ENCODE data around the gene POLR1E.

The POLR1E gene

DNA sequence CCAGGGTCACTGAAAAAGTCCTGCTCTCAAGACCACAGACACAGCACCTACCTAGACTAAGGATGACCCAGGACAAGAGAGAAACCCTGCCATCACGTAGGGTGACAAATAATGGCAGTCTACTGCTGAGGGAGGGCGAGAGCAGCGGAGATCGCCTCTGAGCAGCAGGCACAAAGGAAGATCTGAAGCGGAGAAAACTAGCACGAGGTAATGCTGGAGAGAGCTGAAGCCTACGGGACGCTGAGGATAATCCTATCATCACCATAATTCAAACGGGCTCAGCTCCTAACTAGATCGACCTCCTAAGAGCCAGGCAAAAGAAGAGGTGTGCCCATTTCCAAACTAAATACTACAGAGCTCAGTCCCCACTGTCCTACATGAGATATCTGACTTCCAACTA, 49.2 kb downstream of the POLR1E start:
- H4K20me1 ChIP-seq (ENCODE audit: insufficient read depth, low read length), result no peaks in the 10 kb centered on the region
- no peak overlapping the region for H3K4me3 ChIP-seq (ENCODE audit: low read length)
- TF ChIP-seq EZH2phosphoT487 (IDR thresholded peaks at IDR 0.05; ENCODE audit: low read depth), result no peak
- TF ChIP-seq, protein P1, sequence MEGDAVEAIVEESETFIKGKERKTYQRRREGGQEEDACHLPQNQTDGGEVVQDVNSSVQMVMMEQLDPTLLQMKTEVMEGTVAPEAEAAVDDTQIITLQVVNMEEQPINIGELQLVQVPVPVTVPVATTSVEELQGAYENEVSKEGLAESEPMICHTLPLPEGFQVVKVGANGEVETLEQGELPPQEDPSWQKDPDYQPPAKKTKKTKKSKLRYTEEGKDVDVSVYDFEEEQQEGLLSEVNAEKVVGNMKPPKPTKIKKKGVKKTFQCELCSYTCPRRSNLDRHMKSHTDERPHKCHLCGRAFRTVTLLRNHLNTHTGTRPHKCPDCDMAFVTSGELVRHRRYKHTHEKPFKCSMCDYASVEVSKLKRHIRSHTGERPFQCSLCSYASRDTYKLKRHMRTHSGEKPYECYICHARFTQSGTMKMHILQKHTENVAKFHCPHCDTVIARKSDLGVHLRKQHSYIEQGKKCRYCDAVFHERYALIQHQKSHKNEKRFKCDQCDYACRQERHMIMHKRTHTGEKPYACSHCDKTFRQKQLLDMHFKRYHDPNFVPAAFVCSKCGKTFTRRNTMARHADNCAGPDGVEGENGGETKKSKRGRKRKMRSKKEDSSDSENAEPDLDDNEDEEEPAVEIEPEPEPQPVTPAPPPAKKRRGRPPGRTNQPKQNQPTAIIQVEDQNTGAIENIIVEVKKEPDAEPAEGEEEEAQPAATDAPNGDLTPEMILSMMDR (IDR thresholded peaks at IDR 0.05; ENCODE audit: low read depth, low read length), result no peak
- H3K4me2 ChIP-seq (ENCODE audit: low read length), result no peak overlapping the region
- no peak overlapping the region for H2AFZ ChIP-seq (ENCODE audit: low read depth, low read length)
- H3K4me1 ChIP-seq (ENCODE audit: low read length), result peaks cover 15% of the 10 kb centered on the region
- peaks cover 15% of the 10 kb centered on the region for H3K36me3 ChIP-seq (replicated peaks; ENCODE audit: low read depth, low read length)
- no peaks in the 10 kb centered on the region for H3K79me2 ChIP-seq (ENCODE audit: low read length)
- no peaks in the 10 kb centered on the region for H3K27me3 ChIP-seq (ENCODE audit: low read depth, low read length)
- H3K27ac ChIP-seq (ENCODE audit: low read length), result no peak overlapping the region
- no peak overlapping the region for H3K9ac ChIP-seq (ENCODE audit: low read length)
- H3K9me3 ChIP-seq (ENCODE audit: insufficient read depth, low read length), result no peaks in the 10 kb centered on the region

DNA sequence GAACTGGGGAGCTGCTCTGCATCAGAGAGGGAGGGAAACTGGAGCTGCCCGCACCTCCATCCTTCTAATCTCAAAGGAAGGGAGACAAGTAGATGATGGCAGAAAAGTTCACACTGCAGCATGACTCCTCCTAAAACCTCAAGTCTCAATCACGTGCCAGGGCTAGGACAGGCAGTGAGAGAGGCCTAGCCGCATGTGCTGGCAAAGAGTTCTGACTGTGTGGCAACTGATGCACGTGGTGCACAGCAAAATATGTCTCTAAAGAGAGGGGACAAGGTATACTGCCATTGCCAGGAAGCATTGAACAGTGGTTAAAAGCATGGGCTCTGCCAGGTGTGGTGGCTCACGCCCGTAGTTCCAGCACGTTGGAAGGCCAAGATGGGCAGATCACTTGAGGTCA, 52.4 kb downstream of the POLR1E start:
- Histone ChIP-seq H3K36me3 (replicated peaks; ENCODE audit: low read depth, low read length) (peaks cover 11% of the 10 kb centered on the region), H3K4me3 (ENCODE audit: low read length) (no peak overlapping the region), H3K4me2 (ENCODE audit: low read length) (no peak overlapping the region), H3K4me1 (ENCODE audit: low read length) (peaks cover 5% of the 10 kb centered on the region), H3K9me3 (ENCODE audit: insufficient read depth, low read length) (no peaks in the 10 kb centered on the region), H3K27me3 (ENCODE audit: low read depth, low read length) (no peaks in the 10 kb centered on the region), H3K9ac (ENCODE audit: low read length) (no peak overlapping the region), H3K79me2 (ENCODE audit: low read length) (no peaks in the 10 kb centered on the region), H2AFZ (ENCODE audit: low read depth, low read length) (no peak overlapping the region), H3K27ac (ENCODE audit: low read length) (no peak overlapping the region), H4K20me1 (ENCODE audit: insufficient read depth, low read length) (no peaks in the 10 kb centered on the region)
- TF ChIP-seq, protein P1 (IDR thresholded peaks at IDR 0.05; ENCODE audit: low read depth, low read length), result no peak
- no peak for TF ChIP-seq EZH2phosphoT487 (IDR thresholded peaks at IDR 0.05; ENCODE audit: low read depth)

DNA sequence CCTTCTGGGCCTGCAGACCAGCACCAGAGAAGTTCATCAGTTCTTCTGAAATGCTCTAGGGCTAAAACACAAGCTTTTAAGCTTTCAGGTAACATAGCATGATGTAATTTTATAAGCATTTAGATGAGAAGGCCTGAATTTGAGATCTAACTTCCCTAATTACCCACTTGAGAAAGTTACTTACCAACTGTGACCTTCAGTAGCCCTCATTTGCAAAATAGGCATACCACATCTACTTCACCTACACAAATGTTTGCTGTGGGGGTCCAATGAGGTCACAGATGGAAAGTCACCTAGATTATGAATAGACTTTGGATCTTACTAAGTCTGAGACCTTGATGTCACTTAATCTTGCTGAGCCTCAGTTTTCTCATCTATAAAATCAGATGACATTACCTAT, 53.9 kb downstream of the POLR1E start:
- Histone ChIP-seq H3K27me3 (ENCODE audit: low read depth, low read length) (no peaks in the 10 kb centered on the region), H3K9ac (ENCODE audit: low read length) (no peak overlapping the region), H3K36me3 (replicated peaks; ENCODE audit: low read depth, low read length) (peaks cover 11% of the 10 kb centered on the region), H3K4me1 (ENCODE audit: low read length) (peaks cover 9% of the 10 kb centered on the region), H3K79me2 (ENCODE audit: low read length) (no peaks in the 10 kb centered on the region), H4K20me1 (ENCODE audit: insufficient read depth, low read length) (no peaks in the 10 kb centered on the region), H3K4me3 (ENCODE audit: low read length) (no peak overlapping the region), H2AFZ (ENCODE audit: low read depth, low read length) (no peak overlapping the region), H3K9me3 (ENCODE audit: insufficient read depth, low read length) (no peaks in the 10 kb centered on the region), H3K27ac (ENCODE audit: low read length) (no peak overlapping the region), H3K4me2 (ENCODE audit: low read length) (no peak overlapping the region)
- no peak for TF ChIP-seq EZH2phosphoT487 (IDR thresholded peaks at IDR 0.05; ENCODE audit: low read depth)
- TF ChIP-seq, protein P1 (IDR thresholded peaks at IDR 0.05; ENCODE audit: low read depth, low read length), result no peak

DNA sequence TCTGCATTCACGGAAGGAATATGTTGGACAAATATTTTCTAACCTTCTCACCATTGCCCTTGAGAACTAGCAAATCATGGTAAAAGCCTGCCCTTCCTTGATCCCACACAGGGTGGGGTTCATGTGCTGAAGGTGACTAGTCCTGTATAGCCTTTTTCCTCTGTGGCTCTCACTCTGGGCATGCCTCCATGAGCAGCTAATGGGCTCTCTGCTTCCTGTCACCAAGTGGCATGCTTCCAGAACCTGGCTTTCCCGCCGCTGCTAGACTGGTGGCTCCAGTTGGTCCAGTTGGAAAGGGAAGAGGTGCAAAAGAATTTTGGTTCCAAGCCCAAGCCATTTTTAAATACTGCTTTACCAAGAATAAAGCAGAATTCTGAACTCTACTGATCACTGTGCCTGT, 54.9 kb downstream of the POLR1E start:
- peaks cover 9% of the 10 kb centered on the region for H3K4me1 ChIP-seq (ENCODE audit: low read length)
- H3K36me3 ChIP-seq (replicated peaks; ENCODE audit: low read depth, low read length), result peaks cover 11% of the 10 kb centered on the region
- H3K9ac ChIP-seq (ENCODE audit: low read length), result no peak overlapping the region
- no peak overlapping the region for H3K4me3 ChIP-seq (ENCODE audit: low read length)
- H4K20me1 ChIP-seq (ENCODE audit: insufficient read depth, low read length), result no peaks in the 10 kb centered on the region
- no peaks in the 10 kb centered on the region for H3K27me3 ChIP-seq (ENCODE audit: low read depth, low read length)
- no peak overlapping the region for H3K4me2 ChIP-seq (ENCODE audit: low read length)
- no peak overlapping the region for H3K27ac ChIP-seq (ENCODE audit: low read length)
- no peaks in the 10 kb centered on the region for H3K9me3 ChIP-seq (ENCODE audit: insufficient read depth, low read length)
- H2AFZ ChIP-seq (ENCODE audit: low read depth, low read length), result no peak overlapping the region
- no peaks in the 10 kb centered on the region for H3K79me2 ChIP-seq (ENCODE audit: low read length)
- TF ChIP-seq EZH2phosphoT487 (IDR thresholded peaks at IDR 0.05; ENCODE audit: low read depth), result no peak
- TF ChIP-seq, protein P1 (IDR thresholded peaks at IDR 0.05; ENCODE audit: low read depth, low read length), result no peak

All from OCI-LY3 (cell line).